Retinal pigment epithelial cell (primary cell): ENCODE results near the gene MED13L.
A peak's percentile ranks its signal among the peaks of the same experiment; 100 is the strongest.

Source experiments
- DNase-seq: peaks from one replicate; pipeline ENCODE4 v3.0.0-alpha.2; 2010; ENCODE audit warnings: low read depth
- H3K4me3 ChIP-seq: 2 replicates; pipeline ENCODE4 v1.5.1; 2011; ENCODE audit warnings: mild to moderate bottlenecking, low read length, control low read depth, moderate library complexity
- TF ChIP-seq, protein P1 (sequence below): conservative IDR thresholded peaks from 2 replicates; pipeline ENCODE4 v1.5.1; 2011; ENCODE audit warnings: low read depth, low read length, control low read depth, inconsistent platforms

The MED13L gene

GRCh38 chr12:116145451-116145850, 132.0 kb downstream of the MED13L start:
- DNase-seq: no peak
- TF ChIP-seq, protein P1, sequence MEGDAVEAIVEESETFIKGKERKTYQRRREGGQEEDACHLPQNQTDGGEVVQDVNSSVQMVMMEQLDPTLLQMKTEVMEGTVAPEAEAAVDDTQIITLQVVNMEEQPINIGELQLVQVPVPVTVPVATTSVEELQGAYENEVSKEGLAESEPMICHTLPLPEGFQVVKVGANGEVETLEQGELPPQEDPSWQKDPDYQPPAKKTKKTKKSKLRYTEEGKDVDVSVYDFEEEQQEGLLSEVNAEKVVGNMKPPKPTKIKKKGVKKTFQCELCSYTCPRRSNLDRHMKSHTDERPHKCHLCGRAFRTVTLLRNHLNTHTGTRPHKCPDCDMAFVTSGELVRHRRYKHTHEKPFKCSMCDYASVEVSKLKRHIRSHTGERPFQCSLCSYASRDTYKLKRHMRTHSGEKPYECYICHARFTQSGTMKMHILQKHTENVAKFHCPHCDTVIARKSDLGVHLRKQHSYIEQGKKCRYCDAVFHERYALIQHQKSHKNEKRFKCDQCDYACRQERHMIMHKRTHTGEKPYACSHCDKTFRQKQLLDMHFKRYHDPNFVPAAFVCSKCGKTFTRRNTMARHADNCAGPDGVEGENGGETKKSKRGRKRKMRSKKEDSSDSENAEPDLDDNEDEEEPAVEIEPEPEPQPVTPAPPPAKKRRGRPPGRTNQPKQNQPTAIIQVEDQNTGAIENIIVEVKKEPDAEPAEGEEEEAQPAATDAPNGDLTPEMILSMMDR: no peak
- H3K4me3 ChIP-seq: no peak overlapping the region

- TF ChIP-seq, protein P1: no peak
- DNase-seq: no peak
- H3K4me3 ChIP-seq: no peak overlapping the region
These were observed 133.1 kb downstream of the MED13L start for GRCh38 chr12:116144384-116144783.

DNA sequence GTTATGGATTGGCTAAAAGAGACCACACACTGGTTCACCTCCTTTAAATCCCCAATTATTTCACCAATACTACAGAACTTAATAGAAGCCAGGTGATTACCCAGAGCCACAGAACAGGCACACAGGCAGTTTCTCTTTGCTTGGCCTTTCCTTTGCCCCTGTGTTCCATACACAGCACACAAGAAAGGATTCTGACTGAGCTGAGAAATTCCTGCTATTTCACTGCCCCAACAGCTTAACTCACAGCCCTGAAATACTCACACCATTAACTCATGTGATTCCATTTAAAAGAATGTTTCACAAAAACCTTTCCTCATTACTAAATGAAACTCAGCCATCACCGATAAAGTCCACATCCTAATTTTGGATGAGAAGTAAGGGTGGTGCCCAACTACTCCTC, 133.6 kb downstream of the MED13L start:
- peak; percentile 81 for DNase-seq

GRCh38 chr12:116142936-116143898, 134.3 kb downstream of the MED13L start:
- no peak for DNase-seq
- no peak overlapping the region for H3K4me3 ChIP-seq
- TF ChIP-seq, protein P1: no peak

More for the DNA sequence above, 133.6 kb downstream of the MED13L start:
- no peak overlapping the region for H3K4me3 ChIP-seq
- TF ChIP-seq, protein P1: no peak

GRCh38 chr12:116141833-116142162, 135.7 kb downstream of the MED13L start:
- TF ChIP-seq, protein P1: no peak
- H3K4me3 ChIP-seq: no peak overlapping the region
- DNase-seq: no peak

DNA sequence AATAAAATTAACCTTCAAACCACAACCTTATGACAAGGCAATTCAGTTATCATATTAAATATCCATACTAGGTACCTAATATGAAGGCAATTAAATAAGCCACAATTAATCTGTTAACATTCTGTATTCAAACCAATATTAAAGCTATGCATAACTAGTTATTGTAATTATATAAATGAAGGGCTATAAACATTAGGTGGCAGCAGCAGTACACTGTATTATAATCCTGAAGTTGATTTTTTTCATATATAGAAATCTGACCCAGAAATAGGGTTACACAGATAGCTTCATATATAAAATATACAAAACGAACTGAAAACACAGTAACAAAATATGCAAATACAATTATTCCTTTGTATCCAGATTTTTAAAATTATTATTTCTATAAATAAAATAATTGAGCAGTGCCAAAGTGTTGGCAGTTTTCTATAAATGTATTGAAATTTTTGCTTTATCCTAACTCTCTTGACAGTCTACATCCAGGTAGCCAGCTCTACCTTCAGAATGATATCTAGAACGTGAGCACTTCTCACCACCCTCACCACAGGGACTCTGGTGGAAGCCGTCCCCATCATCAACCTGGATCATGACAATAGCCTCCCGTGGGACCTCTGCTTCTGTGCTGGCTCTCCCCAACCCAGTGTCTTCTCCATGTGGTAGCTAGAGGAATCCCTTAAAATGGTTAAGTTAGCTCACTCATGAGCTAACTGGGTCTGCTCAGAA, 136.2 kb downstream of the MED13L start:
- TF ChIP-seq, protein P1: peak; percentile 17
- DNase-seq: no peak
- no peak overlapping the region for H3K4me3 ChIP-seq
